Esophagus mucosa (tissue), 1 donor: ENCODE measurements around the gene RARB. TPM values are rescaled to one million over a fixed set of nuclear protein-coding genes. Genes with fewer than 3 reads are reported as not detected.

ENCODE experiments used
- ATAC-seq: fragments of 200-7000 bp; cut with Tn5 transposase; one replicate; pipeline ENCODE4 v1.9.1; 2020
- total RNA-seq: library from RNA; stranded (reverse); gene quantifications from one replicate; pipeline ENCODE4 v1.2.4, GENCODE V29; 2023
- donor health status: DM: yes; HTN: yes; CAD: no.

Gene RARB
- total RNA-seq, 1 donor from 2014 or later: 2.5 TPM

GRCh38 chr3:25619382-25619781 lies 191.3 kb downstream of the RARB start:
- no peak for ATAC-seq

DNA sequence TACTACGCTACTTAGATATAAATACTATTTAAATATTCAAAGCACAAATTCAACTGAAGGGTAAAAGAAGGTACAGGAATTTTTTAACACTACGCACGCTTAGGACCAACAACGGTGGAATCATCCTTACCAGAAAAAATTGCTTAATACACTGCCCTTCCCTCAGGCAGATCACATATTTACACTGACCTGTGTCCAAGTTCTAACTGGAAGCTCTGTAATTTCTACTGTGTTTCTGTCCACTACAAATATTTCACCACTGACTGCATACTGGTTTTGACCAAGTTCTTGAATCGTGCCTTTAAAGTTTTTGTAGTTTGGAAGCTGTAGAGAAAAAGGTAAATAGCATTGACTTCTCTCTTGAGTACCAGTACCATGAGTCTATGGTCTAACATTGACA lies 192.4 kb downstream of the RARB start:
- ATAC-seq: no peak

DNA sequence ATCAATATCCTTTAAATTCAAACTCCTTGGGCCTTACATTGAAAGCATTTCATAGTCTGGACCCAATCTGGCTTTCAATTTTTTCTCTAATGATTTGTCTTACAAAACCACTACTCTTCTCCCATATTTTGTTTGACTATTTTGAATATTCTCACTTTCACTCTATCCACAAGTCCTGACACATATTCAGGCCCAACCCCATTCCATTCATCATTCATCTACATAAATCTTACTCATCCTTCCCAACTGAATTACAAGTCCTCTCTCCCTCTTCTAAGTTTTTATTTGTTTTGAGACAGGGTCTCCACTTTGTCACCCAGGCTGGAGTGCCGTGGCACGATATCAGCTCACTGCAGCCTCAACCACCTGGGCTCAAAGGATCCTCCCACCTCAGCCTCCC lies 193.0 kb downstream of the RARB start:
- no peak for ATAC-seq

DNA sequence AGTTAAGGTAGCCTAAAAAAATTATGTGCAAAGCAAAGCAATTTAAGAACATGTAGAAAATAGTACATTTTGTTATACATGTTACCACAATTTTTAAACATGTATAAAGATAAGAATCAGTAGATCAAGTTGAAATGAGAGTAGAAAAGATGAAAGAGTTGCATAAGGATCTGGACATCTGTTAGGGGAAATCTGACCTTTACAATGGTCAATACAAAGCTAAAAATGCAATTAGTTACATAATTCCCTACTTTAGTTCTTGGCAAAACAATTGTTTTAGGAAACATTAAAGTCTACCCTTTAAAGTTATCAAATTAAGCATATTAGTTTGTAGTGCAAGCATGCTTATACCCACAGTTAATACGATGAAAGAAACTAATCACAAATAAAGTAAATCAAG lies 203.9 kb downstream of the RARB start:
- no peak for ATAC-seq

- ATAC-seq: no peak
Observed at GRCh38 chr3:25633919-25634318, 205.9 kb downstream of the RARB start.

DNA sequence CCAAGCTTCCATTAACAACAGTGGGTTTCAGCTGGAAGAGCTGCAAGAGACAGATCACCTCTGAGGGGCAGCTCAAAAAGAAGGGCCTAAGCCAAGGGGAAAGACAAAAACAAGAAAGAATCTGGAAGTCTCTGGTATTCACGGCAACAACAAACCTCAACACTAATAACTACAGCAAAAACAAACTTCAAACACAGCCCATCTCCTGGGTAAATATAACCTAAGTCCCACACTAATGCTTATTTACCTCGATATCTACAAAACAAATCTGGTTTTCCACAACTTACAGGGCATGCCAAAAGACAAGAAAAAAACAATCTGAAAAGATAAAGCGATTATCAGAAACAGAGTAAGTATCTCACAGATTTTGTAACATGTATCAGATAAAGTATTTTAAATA lies 207.0 kb downstream of the RARB start:
- ATAC-seq: no peak

Other genes with a start within 250 kb of the RARB start
- 52.7 TPM for gene TOP2B, start 236.6 kb downstream of the RARB start, total RNA-seq